ENCODE data around the gene STAT1.

STAT1 gene

GRCh38 chr2:190943706-190944105, 70.3 kb downstream of the STAT1 start:
- DNase-seq (ENCODE audit: extremely low read depth, low read depth) = no peak
- no peak overlapping the region for H3K4me3 ChIP-seq (replicated peaks; ENCODE audit: low read depth, low read length)
- TF ChIP-seq, protein P1, sequence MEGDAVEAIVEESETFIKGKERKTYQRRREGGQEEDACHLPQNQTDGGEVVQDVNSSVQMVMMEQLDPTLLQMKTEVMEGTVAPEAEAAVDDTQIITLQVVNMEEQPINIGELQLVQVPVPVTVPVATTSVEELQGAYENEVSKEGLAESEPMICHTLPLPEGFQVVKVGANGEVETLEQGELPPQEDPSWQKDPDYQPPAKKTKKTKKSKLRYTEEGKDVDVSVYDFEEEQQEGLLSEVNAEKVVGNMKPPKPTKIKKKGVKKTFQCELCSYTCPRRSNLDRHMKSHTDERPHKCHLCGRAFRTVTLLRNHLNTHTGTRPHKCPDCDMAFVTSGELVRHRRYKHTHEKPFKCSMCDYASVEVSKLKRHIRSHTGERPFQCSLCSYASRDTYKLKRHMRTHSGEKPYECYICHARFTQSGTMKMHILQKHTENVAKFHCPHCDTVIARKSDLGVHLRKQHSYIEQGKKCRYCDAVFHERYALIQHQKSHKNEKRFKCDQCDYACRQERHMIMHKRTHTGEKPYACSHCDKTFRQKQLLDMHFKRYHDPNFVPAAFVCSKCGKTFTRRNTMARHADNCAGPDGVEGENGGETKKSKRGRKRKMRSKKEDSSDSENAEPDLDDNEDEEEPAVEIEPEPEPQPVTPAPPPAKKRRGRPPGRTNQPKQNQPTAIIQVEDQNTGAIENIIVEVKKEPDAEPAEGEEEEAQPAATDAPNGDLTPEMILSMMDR (IDR thresholded peaks at IDR 0.05; ENCODE audit: low read depth, low read length, missing control alignments) = no peak

GRCh38 chr2:190942697-190943096, 71.3 kb downstream of the STAT1 start:
- TF ChIP-seq, protein P1 (IDR thresholded peaks at IDR 0.05; ENCODE audit: low read depth, low read length, missing control alignments) = no peak
- DNase-seq (ENCODE audit: extremely low read depth, low read depth) = no peak
- no peak overlapping the region for H3K4me3 ChIP-seq (replicated peaks; ENCODE audit: low read depth, low read length)

- H3K4me3 ChIP-seq (replicated peaks; ENCODE audit: low read depth, low read length) = no peak overlapping the region
- TF ChIP-seq, protein P1 (IDR thresholded peaks at IDR 0.05; ENCODE audit: low read depth, low read length, missing control alignments) = no peak
- DNase-seq (ENCODE audit: extremely low read depth, low read depth) = no peak
Measured at GRCh38 chr2:190941571-190941970, 72.4 kb downstream of the STAT1 start.

DNA sequence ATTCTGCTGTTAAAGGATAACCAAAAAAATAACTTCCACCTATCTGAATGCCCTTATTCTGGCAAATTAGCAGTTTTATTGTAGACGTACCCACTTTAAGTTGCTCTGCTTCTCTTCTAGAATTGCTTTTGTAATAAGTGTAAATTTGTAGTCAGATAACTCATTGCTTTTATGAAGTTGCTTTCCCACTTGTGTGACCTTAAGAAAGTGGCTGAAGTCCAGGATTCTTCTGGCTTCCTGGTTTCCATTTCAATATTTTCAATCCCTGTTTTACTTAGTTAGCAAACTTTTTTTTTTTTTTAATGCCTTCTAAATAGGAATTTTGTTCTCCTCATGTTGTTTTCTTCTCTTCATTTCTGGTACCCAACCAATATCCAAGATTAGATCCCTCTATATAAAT, 73.5 kb downstream of the STAT1 start:
- DNase-seq (ENCODE audit: extremely low read depth, low read depth) = no peak
- TF ChIP-seq, protein P1 (IDR thresholded peaks at IDR 0.05; ENCODE audit: low read depth, low read length, missing control alignments) = no peak
- H3K4me3 ChIP-seq (replicated peaks; ENCODE audit: low read depth, low read length) = no peak overlapping the region

GRCh38 chr2:190938771-190939335, 75.1 kb downstream of the STAT1 start:
- DNase-seq (ENCODE audit: extremely low read depth, low read depth) = no peak
- TF ChIP-seq, protein P1 (IDR thresholded peaks at IDR 0.05; ENCODE audit: low read depth, low read length, missing control alignments) = no peak
- H3K4me3 ChIP-seq (replicated peaks; ENCODE audit: low read depth, low read length) = no peak overlapping the region

DNA sequence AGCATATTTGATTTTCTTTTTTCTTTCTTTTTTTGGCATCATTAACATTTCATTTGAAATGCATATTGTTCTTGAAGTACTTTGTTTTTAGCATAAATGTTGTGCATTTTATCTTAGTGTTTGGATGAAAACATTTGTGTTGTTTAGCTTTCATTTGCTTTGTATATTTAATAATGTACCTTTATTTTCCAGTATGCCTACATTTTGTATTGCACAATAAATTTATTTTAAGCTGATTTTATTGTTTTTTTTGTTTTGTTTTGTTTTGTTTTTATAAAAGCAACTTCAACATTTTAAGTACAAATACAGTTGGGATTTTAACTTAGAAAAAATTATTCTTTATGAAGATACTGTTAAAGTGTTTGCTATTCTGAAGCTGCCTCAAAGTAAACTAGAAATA, 78.9 kb downstream of the STAT1 start:
- no peak overlapping the region for H3K4me3 ChIP-seq (replicated peaks; ENCODE audit: low read depth, low read length)
- TF ChIP-seq, protein P1 (IDR thresholded peaks at IDR 0.05; ENCODE audit: low read depth, low read length, missing control alignments) = no peak
- DNase-seq (ENCODE audit: extremely low read depth, low read depth) = no peak

GRCh38 chr2:190933361-190933760, 80.6 kb downstream of the STAT1 start:
- H3K4me3 ChIP-seq (replicated peaks; ENCODE audit: low read depth, low read length) = no peak overlapping the region
- no peak for DNase-seq (ENCODE audit: extremely low read depth, low read depth)
- TF ChIP-seq, protein P1 (IDR thresholded peaks at IDR 0.05; ENCODE audit: low read depth, low read length, missing control alignments) = no peak

Data from HFF-Myc (cell line).